Epithelial cell of prostate (primary cell): Measurements from ENCODE around the gene SCAF1.

Experiments
- DNase-seq: peaks from one replicate; pipeline ENCODE4 v3.0.0-alpha.2; 2011; ENCODE audit warnings: low read depth, low spot score
- H3K27ac ChIP-seq: fragments of 450-650 bp; 2 replicates; pipeline ENCODE4 v1.5.1; 2017; ENCODE audit warnings: mild to moderate bottlenecking

SCAF1 gene

DNA sequence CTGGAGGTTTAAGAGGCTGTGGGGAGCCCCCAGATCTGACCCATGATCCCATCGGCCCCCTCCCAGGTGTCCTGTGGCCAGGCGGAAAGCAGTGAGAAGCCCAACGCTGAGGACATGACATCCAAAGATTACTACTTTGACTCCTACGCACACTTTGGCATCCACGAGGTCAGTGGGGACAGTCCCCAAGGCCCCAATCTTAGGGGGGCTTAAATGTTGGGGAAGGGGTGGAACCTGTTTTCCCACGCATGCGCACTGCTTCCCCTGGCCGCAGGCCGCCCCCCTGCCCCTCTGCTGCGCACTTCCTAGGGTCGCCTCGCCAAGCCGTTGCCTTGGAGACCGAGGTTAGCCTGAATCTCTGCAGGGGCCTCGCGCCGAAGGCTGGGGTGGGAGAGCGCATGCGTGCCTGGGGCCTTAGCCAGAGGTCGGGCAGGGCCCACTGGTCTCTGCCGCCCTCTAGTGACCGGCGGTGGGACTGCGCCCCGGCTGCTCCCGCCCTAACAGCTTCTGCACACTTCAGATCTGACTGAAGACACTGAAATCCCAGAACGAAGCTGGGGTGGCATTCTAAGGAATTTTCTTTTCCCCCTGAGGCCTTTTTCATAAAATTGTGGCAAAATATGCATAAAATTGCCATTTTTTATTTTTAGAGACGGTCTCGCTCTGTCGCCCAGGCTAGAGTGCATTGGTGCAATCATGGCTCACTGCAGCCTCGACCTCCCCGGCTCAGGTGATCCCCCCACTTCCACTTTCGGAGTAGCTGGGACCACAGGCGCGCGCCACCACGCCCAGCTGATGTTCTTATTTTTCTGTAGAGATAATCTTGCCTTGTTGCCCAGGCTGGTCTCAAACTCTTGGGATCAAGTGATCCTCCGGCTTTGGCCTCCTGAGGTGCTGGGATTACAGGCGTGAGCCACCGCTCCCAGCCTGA, 38.7 kb downstream of the SCAF1 start:
- no peak for DNase-seq
- no peak overlapping the region for H3K27ac ChIP-seq

DNA sequence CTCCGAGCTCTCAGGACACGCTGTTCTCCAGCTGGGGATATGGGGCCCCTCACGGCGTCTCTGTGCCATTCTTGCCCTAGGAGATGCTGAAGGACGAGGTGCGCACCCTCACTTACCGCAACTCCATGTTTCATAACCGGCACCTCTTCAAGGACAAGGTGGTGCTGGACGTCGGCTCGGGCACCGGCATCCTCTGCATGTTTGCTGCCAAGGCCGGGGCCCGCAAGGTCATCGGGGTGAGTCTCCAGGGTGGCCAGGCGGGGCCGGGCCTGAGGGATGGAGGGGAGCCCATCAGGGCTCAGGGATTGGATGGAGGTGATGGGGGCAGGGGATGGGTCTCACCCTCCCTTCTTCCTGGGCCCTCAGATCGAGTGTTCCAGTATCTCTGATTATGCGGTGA, 39.8 kb downstream of the SCAF1 start:
- DNase-seq = no peak
- no peak overlapping the region for H3K27ac ChIP-seq

DNA sequence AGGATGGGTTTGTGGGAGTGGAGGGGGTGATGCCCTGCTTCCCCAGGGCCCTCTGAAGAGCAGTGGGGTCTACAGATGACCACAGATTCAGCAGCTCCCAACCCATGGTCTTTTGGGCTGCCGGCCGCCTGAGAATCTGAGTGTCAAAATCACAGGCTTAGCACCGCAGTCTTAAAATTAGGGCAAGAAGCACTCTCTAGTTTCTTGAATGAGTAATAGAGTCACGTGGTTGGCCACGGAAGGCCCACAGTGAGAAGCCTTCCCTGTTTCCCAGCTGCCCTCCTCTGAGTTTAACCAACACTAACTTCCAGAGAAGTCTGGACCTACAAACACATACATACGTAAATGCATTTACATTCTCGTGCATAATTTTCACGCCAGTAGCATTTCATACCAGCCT, 40.3 kb downstream of the SCAF1 start:
- no peak overlapping the region for H3K27ac ChIP-seq
- no peak for DNase-seq

DNA sequence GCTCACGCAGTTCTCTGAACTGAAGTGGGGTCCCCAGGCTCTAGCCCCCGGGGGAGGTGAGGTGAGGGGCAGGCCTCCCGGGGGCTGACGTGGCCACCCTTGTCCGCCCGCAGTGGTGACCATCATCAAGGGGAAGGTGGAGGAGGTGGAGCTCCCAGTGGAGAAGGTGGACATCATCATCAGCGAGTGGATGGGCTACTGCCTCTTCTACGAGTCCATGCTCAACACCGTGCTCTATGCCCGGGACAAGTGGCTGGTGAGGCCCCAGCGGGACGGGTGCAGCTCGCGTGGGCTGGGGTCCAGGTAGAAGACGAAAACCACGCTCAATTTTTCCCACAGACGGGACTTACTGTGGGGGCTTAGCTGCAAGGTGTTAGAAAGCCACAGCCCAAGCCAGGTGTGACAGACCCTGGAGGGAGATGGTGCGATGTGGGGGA, 41.8 kb downstream of the SCAF1 start:
- no peak for DNase-seq
- no peak overlapping the region for H3K27ac ChIP-seq

DNA sequence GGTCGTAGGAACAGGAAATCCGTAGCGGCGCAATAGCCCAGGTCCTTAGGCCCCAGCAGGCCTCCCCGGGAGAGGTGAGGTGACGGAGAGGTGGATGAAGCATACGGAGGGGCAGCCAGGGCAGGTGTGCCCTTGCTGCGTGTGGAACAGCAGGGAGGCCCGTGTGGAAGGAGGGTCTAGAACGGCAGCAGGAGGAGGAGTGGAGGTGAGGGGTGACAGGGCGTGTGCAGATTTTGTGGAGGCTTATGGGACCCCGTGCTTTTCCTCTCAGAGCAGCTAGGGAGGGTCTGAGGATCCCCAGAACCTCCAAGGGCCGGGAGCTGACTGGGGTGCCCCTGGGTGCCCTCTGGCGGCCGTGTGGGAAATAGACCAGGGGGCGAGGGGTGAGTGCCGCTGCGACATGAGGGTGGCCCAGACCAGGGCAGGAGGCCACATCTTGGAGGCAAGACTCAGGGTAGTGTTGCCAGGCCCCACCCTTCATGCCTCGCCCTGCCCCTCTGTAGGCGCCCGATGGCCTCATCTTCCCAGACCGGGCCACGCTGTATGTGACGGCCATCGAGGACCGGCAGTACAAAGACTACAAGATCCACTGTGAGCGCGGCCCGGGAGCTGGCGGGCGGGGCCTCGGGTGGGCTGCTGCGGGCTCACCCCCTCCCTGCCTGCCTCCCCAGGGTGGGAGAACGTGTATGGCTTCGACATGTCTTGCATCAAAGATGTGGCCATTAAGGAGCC, 42.4 kb downstream of the SCAF1 start:
- no peak for DNase-seq
- H3K27ac ChIP-seq = no peak overlapping the region

DNA sequence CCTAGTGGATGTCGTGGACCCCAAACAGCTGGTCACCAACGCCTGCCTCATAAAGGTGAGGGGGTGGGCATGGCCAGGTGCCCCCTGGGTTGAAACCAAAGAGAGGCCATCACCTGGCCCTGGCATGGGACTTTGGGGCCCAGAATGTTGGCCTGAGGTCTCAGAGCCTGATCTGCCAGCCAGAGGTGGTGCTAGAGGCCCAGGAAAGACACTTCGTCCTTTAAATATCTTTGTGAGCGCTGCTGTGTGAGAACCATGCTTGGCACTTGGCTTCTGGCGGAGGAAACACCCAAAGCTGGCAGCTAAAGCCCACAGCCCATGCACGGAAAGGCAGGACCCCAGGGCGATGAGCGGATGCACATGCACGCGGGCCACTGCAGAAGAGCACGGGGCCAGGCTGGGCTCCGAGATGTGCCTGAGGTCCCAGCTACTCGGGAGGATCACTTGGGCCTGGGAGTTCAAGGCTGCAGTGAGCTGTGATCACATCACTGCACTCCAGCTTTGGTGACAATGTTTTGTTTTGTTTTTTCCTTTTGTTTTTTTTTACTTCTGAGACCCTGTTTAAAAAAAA, 43.1 kb downstream of the SCAF1 start:
- H3K27ac ChIP-seq = no peak overlapping the region
- DNase-seq = no peak

DNA sequence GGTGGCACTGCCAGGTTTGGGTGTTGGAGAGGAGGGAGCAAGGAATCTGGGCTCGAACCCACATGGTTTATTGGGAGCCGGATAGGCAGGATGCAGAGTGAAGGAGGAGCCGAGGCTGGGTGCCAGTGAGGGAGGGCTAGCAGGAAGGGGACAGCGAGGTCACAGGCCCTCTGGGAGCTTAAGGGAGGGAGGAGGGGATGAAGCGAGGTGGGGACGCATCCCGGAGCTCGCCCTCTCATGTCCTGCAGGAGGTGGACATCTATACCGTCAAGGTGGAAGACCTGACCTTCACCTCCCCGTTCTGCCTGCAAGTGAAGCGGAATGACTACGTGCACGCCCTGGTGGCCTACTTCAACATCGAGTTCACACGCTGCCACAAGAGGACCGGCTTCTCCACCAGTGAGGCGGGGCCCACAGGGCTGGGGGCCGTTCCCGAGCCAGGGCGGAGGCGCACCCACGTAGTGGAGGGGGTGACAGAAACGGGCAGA, 43.9 kb downstream of the SCAF1 start:
- H3K27ac ChIP-seq = no peak overlapping the region
- DNase-seq = no peak

DNA sequence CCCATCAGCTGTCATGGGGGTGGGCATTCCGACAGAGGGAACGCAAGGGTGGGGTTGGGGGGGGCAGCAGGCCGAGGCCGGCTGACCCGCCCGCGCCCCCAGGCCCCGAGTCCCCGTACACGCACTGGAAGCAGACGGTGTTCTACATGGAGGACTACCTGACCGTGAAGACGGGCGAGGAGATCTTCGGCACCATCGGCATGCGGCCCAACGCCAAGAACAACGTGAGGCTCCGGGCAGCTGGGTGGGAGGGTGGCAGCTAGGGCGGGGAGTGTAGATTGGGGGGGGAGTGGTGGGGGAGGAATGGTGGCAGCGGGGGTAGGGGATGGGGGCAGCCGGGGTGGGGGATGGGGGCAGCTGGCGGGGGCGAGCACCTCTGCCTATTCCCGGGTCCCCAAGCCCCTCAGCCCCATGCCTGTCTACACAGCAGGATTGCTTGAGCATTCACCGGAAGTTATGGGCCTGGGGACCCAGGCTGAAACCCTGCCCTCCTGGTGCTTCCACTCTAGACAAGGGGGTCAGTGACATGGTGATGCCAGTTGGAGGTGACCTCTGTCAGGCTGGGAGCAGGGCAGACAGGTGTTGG, 44.6 kb downstream of the SCAF1 start:
- H3K27ac ChIP-seq = no peak overlapping the region
- DNase-seq = no peak

DNA sequence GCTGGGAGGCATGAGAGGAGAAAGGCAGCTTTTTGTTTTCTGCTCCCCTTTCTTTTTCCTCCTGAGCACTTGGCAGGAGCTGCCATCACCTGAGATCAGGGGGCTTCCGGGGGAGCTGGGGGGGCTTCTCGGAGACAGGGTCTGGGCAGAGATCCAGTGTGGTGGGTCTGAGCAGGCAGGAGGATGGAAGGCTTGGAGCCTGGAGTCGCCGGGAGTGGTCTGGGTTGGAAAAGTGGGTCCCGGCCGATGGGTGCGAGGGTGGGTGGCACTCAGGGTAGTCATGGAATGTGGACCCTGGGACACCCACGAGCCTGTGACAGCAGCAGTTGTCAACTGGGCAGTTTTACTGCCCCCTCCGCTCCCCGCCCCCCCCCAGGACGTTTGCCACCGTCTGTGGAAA, 45.1 kb downstream of the SCAF1 start:
- no peak for DNase-seq
- no peak overlapping the region for H3K27ac ChIP-seq

DNA sequence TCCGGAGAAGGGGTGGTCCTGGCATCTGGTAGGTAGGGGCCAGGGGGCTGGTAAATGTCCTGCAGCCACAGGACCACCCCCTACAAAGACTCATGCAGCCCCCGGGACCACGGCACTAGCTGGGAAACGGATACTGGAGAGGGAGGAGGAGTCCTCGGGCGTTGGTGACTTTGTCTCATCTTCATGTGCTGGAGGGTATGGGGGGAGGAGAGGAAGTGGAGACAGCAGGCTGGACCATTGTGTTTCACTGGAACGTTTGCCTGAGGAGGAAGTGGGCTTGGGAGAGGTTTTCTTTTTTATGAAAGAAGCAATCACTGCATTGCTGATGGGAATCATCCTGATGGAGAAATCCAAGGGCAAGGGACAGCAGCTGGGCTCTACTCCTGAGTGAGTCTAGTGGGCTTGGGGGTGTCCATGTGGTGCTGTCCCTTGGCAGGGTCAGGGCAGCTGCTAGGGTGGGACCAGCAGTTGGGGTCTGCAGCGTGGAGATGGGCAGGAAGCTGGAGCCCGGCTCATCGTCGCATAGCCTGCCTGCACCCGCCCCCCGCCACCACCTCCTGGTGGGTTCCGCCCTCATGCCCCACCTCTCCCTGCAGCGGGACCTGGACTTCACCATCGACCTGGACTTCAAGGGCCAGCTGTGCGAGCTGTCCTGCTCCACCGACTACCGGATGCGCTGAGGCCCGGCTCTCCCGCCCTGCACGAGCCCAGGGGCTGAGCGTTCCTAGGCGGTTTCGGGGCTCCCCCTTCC, 45.7 kb downstream of the SCAF1 start:
- no peak for DNase-seq

DNA sequence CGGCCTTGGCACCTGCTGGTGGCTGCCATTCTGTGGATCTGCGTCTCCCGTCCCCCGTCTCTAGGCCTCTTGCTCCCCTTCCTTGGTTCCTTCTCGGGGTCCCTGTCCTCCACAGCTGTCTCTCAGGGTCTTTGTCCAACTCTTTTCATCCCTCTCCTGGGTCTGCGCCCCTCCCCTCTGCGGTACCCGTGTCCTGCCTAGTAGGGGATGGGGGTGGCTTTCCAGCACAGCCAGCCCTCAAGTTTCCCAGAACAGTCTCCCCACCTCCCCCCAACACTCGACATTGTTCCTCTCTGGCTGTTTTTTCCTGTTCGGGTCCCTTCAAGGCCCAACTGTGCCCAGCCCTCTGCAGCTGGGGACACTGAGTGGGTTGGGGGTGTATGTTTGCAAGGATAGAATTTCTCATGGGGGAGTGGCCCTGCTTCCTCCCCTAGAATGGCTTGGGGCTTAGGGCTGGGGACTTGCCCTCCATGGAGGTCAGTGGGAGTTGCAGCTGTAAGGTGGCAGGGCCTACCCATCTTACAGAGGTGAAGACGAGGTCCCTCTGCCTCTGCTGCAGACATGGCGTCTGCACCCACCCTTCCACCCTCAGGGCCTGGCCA, 46.6 kb downstream of the SCAF1 start:
- no peak for DNase-seq

More for the DNA sequence above, 45.7 kb downstream of the SCAF1 start:
- H3K27ac ChIP-seq = no peak overlapping the region

DNA sequence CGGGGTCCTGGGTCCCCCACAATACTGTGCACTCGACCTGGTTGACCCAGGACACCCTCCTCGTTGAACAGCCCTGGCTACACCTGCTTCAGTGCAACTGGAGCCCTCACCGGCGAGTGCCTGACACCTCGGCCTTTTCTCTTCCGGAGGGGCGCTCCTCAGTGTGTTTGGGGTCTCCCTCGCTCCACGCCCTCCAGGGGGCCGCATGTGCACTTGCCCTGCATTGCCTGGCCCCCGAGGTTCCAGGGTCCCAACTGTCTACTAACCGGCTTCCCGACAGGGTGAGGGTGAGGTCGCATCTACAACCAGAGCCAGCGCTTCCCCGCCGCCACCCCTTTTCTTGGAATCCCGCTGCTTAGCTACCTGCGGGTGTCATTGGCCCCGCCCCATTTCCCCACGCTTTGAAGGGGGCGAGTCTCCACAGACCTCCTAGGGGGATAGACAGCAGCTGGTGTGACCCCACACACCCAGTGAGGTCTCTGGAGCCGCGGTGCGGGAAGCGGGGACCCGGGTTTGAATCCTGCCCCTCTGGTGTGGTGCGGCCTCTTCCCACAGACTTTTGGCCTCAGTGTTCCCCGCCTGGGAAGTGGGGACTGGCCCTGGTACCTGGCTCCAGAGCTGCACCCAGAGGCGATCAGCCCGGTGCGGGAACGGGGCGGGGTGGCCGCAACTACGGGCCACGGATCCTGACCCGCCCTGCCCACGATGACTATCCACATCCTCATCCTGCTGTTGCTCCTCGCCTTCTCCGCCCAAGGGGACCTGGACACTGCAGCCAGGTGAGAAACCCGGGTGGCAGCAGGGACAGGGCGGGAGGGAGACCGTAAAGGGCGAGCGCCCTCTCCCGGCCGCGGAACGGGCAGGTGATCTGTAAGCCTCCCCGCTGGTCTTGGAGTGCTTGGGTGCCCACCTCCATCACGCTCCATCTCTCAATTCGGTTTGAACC, 47.4 kb downstream of the SCAF1 start, which contains the start of gene ADM5:
Gene ADM5 (plus strand): TSS at position 462 of the 946 bp plus-strand sequence. CDS start 244 bp downstream, at position 706.
- no peak for DNase-seq
- H3K27ac ChIP-seq = no peak within 1 kb of the TSS

More for the DNA sequence above, 46.6 kb downstream of the SCAF1 start:
- no peak overlapping the region for H3K27ac ChIP-seq

DNA sequence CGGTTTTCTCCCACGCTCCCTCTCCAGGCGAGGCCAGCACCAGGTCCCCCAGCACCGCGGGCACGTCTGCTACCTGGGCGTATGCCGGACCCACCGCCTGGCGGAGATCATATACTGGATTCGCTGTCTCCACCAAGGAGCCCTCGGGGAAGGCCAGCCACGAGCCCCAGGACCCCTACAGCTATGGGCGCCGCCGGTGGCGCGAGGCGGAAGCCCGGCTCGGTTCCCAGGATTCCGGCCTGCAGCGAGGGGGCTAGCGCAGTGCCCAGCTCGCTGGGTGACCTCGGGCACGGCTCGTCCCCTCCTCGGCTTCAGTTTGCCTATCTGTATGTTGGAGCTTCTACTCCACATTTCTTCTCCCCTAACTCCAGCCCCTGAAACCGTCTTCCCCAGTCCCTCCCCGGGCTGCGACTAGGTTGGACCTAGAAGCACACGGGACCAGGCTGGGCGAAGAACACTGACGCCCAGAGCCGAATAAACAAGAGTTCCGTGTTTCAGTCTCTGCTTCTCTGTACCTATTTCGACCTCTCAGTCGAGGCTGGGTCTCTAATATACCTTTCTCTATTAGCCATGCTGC, 48.2 kb downstream of the SCAF1 start:
- DNase-seq = no peak
- no peak overlapping the region for H3K27ac ChIP-seq

DNA sequence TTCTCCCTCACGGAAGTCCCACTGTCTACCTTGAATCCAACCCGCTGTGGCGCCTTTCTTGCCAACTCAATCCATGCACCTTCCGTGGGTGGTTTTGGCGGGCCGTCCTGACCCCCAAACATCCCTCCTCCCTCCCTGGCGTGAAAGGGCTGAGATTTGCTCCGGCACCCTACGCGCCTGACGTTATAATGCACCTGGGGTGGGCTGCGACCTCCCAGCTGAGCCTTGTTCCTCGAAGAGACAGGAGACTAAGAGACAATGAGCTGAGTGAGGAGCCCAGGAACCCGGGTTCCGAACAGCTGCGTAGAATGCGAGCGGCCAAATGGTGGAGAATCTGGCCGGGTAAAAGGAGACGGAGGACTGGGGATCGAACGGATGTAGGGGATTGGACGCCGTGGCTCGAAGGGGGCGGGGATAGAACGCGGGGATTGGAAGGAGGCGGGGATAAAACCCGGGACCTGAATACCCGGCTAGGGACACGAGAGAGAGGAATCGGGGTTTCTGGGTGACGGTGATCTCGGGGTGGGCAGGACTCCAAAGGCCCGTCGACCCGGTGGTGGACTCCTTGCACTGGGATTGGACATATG, 48.7 kb downstream of the SCAF1 start, which contains the start of gene CPT1C:
Gene CPT1C (plus strand): TSS at position 461 of the 587 bp plus-strand sequence. CDS start 1,137 bp downstream, outside the sequence.
- DNase-seq = no peak
- H3K27ac ChIP-seq = no peak within 1 kb of the TSS

DNA sequence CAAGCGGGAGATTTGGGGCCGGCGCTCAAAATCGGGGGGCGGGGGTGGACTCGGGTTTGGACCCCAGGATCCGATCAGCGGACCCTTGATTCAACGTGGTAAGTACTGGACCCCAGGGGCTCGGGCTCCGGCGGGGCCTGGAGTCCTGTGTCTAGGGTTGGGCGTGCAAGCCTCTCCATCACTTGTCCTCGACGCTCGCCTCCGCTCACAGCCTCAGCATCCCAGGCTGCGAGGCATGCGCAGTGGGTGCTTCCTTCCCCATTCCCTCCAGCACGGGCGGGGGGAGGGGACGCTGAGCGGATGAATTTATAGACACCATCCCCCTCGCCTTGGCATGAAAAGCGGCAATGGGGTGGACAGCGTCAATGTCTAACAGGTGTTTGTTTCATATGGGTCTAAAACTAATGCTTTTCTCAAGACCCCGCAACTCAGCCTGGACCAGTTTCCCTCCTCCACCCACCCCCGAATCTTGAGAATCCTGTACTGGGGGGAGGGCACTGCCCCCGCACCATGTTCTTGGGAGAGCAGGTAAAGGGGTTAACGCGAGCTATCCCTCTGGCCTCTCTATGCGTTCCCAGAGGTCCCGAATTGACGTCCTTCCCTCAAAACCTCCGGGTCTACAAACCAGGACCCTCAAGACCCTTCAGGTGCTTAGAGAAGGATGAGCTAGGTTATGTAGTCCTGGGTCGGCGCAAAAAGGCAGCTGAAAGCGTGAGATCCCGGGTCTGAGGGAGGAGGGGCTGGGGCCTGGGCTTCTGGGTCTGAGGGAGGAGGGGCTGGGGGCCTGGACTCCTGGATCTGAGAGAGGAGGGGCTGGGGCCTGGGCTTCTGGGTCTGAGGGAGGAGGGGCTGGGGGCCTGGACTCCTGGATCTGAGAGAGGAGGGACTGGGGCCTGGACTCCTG, 49.5 kb downstream of the SCAF1 start:
- no peak overlapping the region for H3K27ac ChIP-seq
- DNase-seq = no peak

DNA sequence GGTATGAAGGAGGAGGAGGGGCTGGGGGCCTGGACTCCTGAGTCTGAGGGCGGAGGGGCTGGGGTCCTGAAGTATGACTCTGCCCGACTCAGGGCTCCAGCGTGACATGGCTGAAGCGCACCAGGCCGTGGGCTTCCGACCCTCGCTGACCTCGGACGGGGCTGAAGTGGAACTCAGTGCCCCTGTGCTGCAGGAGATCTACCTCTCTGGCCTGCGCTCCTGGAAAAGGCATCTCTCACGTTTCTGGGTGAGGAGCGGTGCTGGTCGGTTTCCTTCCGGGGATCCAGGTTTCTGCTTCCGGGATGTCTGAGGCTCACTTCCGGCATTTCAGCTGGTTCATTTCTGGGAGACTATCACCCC, 50.1 kb downstream of the SCAF1 start:
- DNase-seq = no peak
- no peak overlapping the region for H3K27ac ChIP-seq
